Kidney epithelial cell (primary cell): Measurements from ENCODE around the gene SNHG17. TPM values are rescaled to one million over a fixed set of nuclear protein-coding genes. Genes with fewer than 3 reads are reported as not detected.
"Not testable (repeated sequence)": the region's sequence is repeated elsewhere in the genome, so short reads cannot be mapped to it uniquely, and the experiment has no call there.

ENCODE experiments used
- DNase-seq: peaks from one replicate; pipeline ENCODE4 v3.0.0-alpha.2; 2010; ENCODE audit warnings: low read depth
- H3K27me3 ChIP-seq: 2 replicates; pipeline ENCODE4 v1.6.0; 2011; ENCODE audit warnings: low read length; ENCODE audit not compliant: control insufficient read depth, insufficient read depth
- H3K36me3 ChIP-seq: 2 replicates; pipeline ENCODE4 v1.5.1; 2011; ENCODE audit warnings: low read length; ENCODE audit not compliant: control insufficient read depth, insufficient read depth
- H3K4me3 ChIP-seq: 2 replicates; pipeline ENCODE4 v1.5.1; 2011; ENCODE audit warnings: low read depth, mild to moderate bottlenecking, control low read depth, low read length
- CTCF ChIP-seq: IDR thresholded peaks from 2 replicates; pipeline ENCODE4 v1.5.1; 2011; ENCODE audit warnings: mild to moderate bottlenecking, moderate library complexity, low read length, control low read depth, inconsistent platforms; ENCODE audit not compliant: insufficient read depth, poor library complexity, severe bottlenecking
- total RNA-seq: library from RNA; depleted of rRNA; stranded (reverse); fragments of >200 nt; gene quantifications from 2 replicates; pipeline ENCODE4 v1.2.3, GENCODE V29; 2015

The SNHG17 gene
- total RNA-seq, 1 donor from 2014 or later: 34.2 TPM

- Histone ChIP-seq H3K36me3 (no peaks in the 10 kb centered on the region), H3K27me3 (no peaks in the 10 kb centered on the region), H3K4me3 (no peak overlapping the region)
- no peak for DNase-seq
- TF ChIP-seq CTCF: no peak
Observed at GRCh38 chr20:38445901-38446425, 10.8 kb upstream of the SNHG17 start.

- DNase-seq: no peak
- Histone ChIP-seq H3K4me3 (no peak overlapping the region), H3K36me3 (no peaks in the 10 kb centered on the region), H3K27me3 (no peaks in the 10 kb centered on the region)
- TF ChIP-seq CTCF: no peak
Observed at GRCh38 chr20:38445381-38445796, 10.3 kb upstream of the SNHG17 start.

- H3K36me3 ChIP-seq: no peaks in the 10 kb centered on the region
- H3K4me3 ChIP-seq: no peak overlapping the region
- no peaks in the 10 kb centered on the region for H3K27me3 ChIP-seq
- TF ChIP-seq CTCF: no peak
- DNase-seq: no peak
Observed at GRCh38 chr20:38441916-38442315, 6.8 kb upstream of the SNHG17 start.

- H3K4me3 ChIP-seq, H3K27me3 ChIP-seq, DNase-seq, H3K36me3 ChIP-seq: not testable (repeated sequence)
Observed at GRCh38 chr20:38441110-38441509, 6.0 kb upstream of the SNHG17 start.

GRCh38 chr20:38437796-38438195 lies 2.7 kb upstream of the SNHG17 start:
- no peaks in the 10 kb centered on the region for H3K36me3 ChIP-seq
- H3K27me3 ChIP-seq: no peaks in the 10 kb centered on the region
- no peak for DNase-seq
- TF ChIP-seq CTCF: no peak
- no peak overlapping the region for H3K4me3 ChIP-seq

- Histone ChIP-seq H3K4me3 (no peak overlapping the region), H3K27me3 (no peaks in the 10 kb centered on the region), H3K36me3 (no peaks in the 10 kb centered on the region)
- no peak for TF ChIP-seq CTCF
- no peak for DNase-seq
Observed at GRCh38 chr20:38435555-38435939, 419 bp upstream of the SNHG17 start.

- Histone ChIP-seq H3K36me3 (no peaks in the 10 kb centered on the region), H3K4me3 (peak overlapping the region; percentile 69), H3K27me3 (no peaks in the 10 kb centered on the region)
- no peak for TF ChIP-seq CTCF
- no peak for DNase-seq
Observed at GRCh38 chr20:38434301-38434741, 807 bp downstream of the SNHG17 start.
